NT2/D1 (cell line): Measurements from ENCODE around the gene NFIX.

Experiments
- SUZ12 ChIP-seq: IDR thresholded peaks from 2 replicates; pipeline ENCODE4 v1.6.1; 2011; ENCODE audit not compliant: insufficient read length, insufficient read depth; ENCODE audit errors: extremely low read depth
- YY1 ChIP-seq: IDR thresholded peaks from 2 replicates; pipeline ENCODE4 v1.6.1; 2011; ENCODE audit not compliant: insufficient read length, insufficient read depth

DNA sequence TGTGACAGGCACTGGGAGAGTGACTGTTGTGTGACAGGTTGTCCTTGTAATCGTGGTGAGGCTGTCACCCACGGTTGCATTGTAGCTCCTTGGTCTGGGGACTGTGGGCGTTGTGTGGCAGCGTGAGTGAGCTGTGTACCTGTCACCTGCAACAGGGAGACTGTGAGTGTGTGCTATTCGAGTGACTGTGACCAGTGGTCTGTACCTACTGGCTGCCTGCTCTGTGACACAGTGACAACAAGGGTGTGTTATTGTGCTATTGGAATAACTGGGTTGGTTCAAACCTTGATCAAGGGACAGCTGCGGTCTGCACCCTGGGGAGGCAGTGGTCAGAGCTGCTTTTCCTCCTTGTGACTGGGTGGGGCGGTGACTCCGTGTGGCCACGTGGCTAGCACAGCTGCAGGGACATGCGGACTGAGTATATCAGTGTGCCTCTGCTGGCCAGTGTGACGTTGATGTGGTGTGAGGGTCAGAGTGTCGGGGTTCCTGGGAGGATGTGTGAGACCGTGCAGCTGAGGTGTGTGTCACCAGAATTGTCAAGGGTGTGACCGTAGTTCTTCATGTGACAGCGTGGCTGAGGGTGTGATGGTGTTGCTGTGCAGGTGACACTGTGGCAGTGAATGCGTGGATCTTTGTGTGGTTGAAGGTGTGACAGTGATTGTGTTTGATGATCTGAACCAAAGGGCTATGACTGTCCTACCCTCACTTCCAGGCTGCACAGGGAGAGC is 10.1 kb upstream of the NFIX start:
- TF ChIP-seq YY1 (no peak), SUZ12 (no peak)
